RWPE2 (cell line): ENCODE measurements around the gene ZNF486.

Experiments used
- ATAC-seq: fragments of 200-7000 bp; cut with Tn5 transposase; 3 replicates; pipeline ENCODE4 v1.9.1; 2021; ENCODE audit warnings: low read depth
- DNase-seq: peaks from one replicate; pipeline ENCODE4 v3.0.0-alpha.2; 2020; ENCODE audit warnings: low spot score
- H3K27ac ChIP-seq: fragments of 450-650 bp; 2 replicates; pipeline ENCODE4 v1.5.1; 2017; ENCODE audit warnings: mild to moderate bottlenecking; ENCODE audit not compliant: poor library complexity, severe bottlenecking
- H3K27me3 ChIP-seq: fragments of 250-450 bp; sonication (Bioruptor Pico); 2 replicates; pipeline ENCODE4 v1.5.1; 2021; ENCODE audit warnings: mild to moderate bottlenecking, moderate library complexity; ENCODE audit not compliant: insufficient read depth, poor library complexity, severe bottlenecking
- H3K36me3 ChIP-seq: fragments of 250-450 bp; sonication (Bioruptor Pico); 2 replicates; pipeline ENCODE4 v1.5.1; 2020; ENCODE audit warnings: low read depth, mild to moderate bottlenecking, moderate library complexity
- H3K4me1 ChIP-seq: fragments of 250-450 bp; sonication (Bioruptor Pico); 2 replicates; pipeline ENCODE4 v1.5.1; 2021; ENCODE audit warnings: mild to moderate bottlenecking, moderate library complexity; ENCODE audit not compliant: insufficient read depth, poor library complexity, severe bottlenecking
- H3K4me3 ChIP-seq: fragments of 250-450 bp; sonication (Bioruptor Pico); 2 replicates; pipeline ENCODE4 v1.5.1; 2021; ENCODE audit warnings: mild to moderate bottlenecking, moderate library complexity; ENCODE audit not compliant: severe bottlenecking
- H3K9me3 ChIP-seq: fragments of 250-450 bp; sonication (Bioruptor Pico); 2 replicates; pipeline ENCODE4 v1.5.1; 2021; ENCODE audit warnings: mild to moderate bottlenecking, moderate library complexity; ENCODE audit not compliant: severe bottlenecking
- CTCF ChIP-seq: fragments of 450-650 bp; IDR thresholded peaks from one replicate; pipeline ENCODE4 v1.5.1; 2017; ENCODE audit warnings: mild to moderate bottlenecking, moderate library complexity; ENCODE audit not compliant: poor library complexity, severe bottlenecking

The ZNF486 gene

GRCh38 chr19:20153281-20153680 lies 13.7 kb upstream of the ZNF486 start:
- Histone ChIP-seq H3K9me3 (no peaks in the 10 kb centered on the region), H3K36me3 (no peaks in the 10 kb centered on the region), H3K4me1 (no peaks in the 10 kb centered on the region), H3K4me3 (no peak overlapping the region), H3K27me3 (no peaks in the 10 kb centered on the region), H3K27ac (no peak overlapping the region)
- TF ChIP-seq CTCF: no peak
- ATAC-seq: no peak
- no peak for DNase-seq

GRCh38 chr19:20154636-20155035 lies 12.4 kb upstream of the ZNF486 start:
- no peak for DNase-seq

DNA sequence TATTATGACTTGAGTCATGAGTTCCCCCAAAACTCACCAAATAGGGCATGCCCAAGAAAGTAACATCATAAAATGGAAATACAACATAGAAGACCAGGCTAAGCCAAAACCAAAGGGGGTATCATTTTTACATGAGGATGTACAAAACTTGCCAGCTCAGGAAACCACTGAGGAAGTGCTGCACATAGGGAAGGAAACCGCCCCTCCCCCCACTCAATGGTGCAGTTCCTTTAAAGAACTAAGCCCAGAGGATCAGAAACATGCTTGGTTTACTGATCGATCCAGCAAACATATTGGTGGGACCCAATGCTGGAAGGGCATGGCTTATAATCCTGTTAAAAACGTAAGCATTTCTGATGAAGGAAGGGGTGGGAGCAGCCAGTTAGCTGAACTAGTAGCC lies 4.2 kb upstream of the ZNF486 start:
- no peak for ATAC-seq
- Histone ChIP-seq H3K4me3 (no peak overlapping the region), H3K27ac (no peak overlapping the region), H3K36me3 (no peaks in the 10 kb centered on the region), H3K4me1 (no peaks in the 10 kb centered on the region), H3K27me3 (no peaks in the 10 kb centered on the region), H3K9me3 (peaks cover 1% of the 10 kb centered on the region)
- TF ChIP-seq CTCF: no peak
- no peak for DNase-seq

More at GRCh38 chr19:20154636-20155035, 12.4 kb upstream of the ZNF486 start:
- no peak for ATAC-seq
- no peaks in the 10 kb centered on the region for H3K27me3 ChIP-seq
- TF ChIP-seq CTCF: no peak
- no peaks in the 10 kb centered on the region for H3K9me3 ChIP-seq
- H3K4me1 ChIP-seq: no peaks in the 10 kb centered on the region
- H3K4me3 ChIP-seq: no peak overlapping the region
- no peak overlapping the region for H3K27ac ChIP-seq
- H3K36me3 ChIP-seq: no peaks in the 10 kb centered on the region

- Histone ChIP-seq H3K27me3 (no peaks in the 10 kb centered on the region), H3K36me3 (no peaks in the 10 kb centered on the region), H3K4me1 (no peaks in the 10 kb centered on the region), H3K9me3 (peaks cover 12% of the 10 kb centered on the region), H3K27ac (no peak overlapping the region), H3K4me3 (no peak overlapping the region)
- DNase-seq: no peak
- TF ChIP-seq CTCF: no peak
- no peak for ATAC-seq
Observed at GRCh38 chr19:20164456-20164855, 2.6 kb upstream of the ZNF486 start.

- no peak overlapping the region for H3K27ac ChIP-seq
- ATAC-seq: no peak
Observed at GRCh38 chr19:20165971-20166592, 932 bp upstream of the ZNF486 start.

More at GRCh38 chr19:20165971-20166592, 932 bp upstream of the ZNF486 start:
- Histone ChIP-seq H3K36me3 (0 out of 2 replicates have a peak, but pooled peaks cover 5% of the 10 kb centered on the region), H3K9me3 (peaks cover 16% of the 10 kb centered on the region), H3K4me3 (no peak overlapping the region), H3K4me1 (no peaks in the 10 kb centered on the region), H3K27me3 (no peaks in the 10 kb centered on the region)
- DNase-seq: no peak
- TF ChIP-seq CTCF: no peak
